Pancreas (tissue), 10 donors: Measurements from ENCODE around the gene TUBB4B. TPM values are rescaled to one million over a fixed set of nuclear protein-coding genes. Genes with fewer than 3 reads are reported as not detected.

Experiments used
- ATAC-seq, 4 donors: fragments of 200-7000 bp; cut with Tn5 transposase; one replicate each; pipeline versions ENCODE4 v1.8.0 to v1.9.1; 2020; ENCODE audit warnings: mild to moderate bottlenecking in 4 of 4, moderate library complexity in 4 of 4
- DNase-seq, 6 donors: peaks; one replicate each; pipeline ENCODE4 v3.0.0-alpha.2; 2020
- FAIRE-seq: peaks from 2 replicates; lab custom pipeline; 2012; peaks lifted over from hg19 to GRCh38; lab: Jason Lieb, UNC
- H3K27ac ChIP-seq, 4 donors: fragments of 200-600 bp; sonication (generic); 1 replicate in 3 of 4; 2 replicates in 1 of 4; pipeline versions ENCODE4 v1.5.0 to v1.8.0; 2020
- H3K27me3 ChIP-seq, 4 donors: fragments of 200-600 bp; one replicate each; pipeline ENCODE4 v1.8.0; 2021
- H3K36me3 ChIP-seq, 3 donors: fragments of 200-600 bp; sonication (generic) in 1 of 3; one replicate each; pipeline versions ENCODE4 v1.5.0 to v1.8.0; 2020 to 2021
- H3K4me1 ChIP-seq, 3 donors: fragments of 200-600 bp; one replicate each; pipeline ENCODE4 v1.8.0; 2021
- H3K4me3 ChIP-seq, 4 donors: fragments of 200-600 bp; sonication (generic) in 2 of 4; one replicate each; pipeline versions ENCODE4 v1.5.0 to v1.8.0; 2020 to 2021
- H3K9me3 ChIP-seq, 4 donors: fragments of 200-600 bp; one replicate each; pipeline ENCODE4 v1.8.0; 2021
- CTCF ChIP-seq, 4 donors: fragments of 200-600 bp; sonication (generic) in 3 of 4; IDR thresholded peaks; one replicate each; pipeline versions ENCODE4 v1.5.0 to v1.8.0; 2021; ENCODE audit warnings: antibody characterized with exemption in 4 of 4
- WGBS, 2 donors: extraction: QIAGEN DNeasy Blood & Tissue Kit; methylation state at CpG; one replicate each; pipeline ENCODE4 v1.1.7; 2013; 5-methylcytosine and 5-hydroxymethylcytosine counted together
- intact Hi-C, 3 donors: fragments of 100-400 bp; cut with DNase I; formaldehyde crosslinking; loops; one replicate each; pipeline versions ENCODE4 v1.11.1 to v1.14.2; 2022
- polyA plus RNA-seq, 2 donors: library from polyadenylated mRNA; stranded (reverse); fragments of 200-250 nt; gene quantifications; one replicate each; pipeline ENCODE4 v1.2.3, GENCODE V29; 2013
- total RNA-seq, 6 donors: library from RNA; stranded (reverse); fragmentation: NEBNext Ultra II Directional in 4 of 6; extraction: Animal tissue kit (Norgen Biotek cat#: 25700) in 4 of 6; gene quantifications; one replicate each; pipeline versions ENCODE4 v1.2.1 to v1.2.4, GENCODE V29; 2021 to 2023
- donor health status: healthy with polysubstance abuse.
- donor health status: DM: no; HTN: no; CAD: no; lungs with moderate emphysema.
- donor health status: DM: no; HTN: no; CAD: no.
- donor health status: control.
- donor health status: control.
- donor health status: Bipolar disorder and iron deficiency.
- donor health status: DM: yes; HTN: yes; CAD: no.
- donor health status: DM: no; HTN: no; CAD: no.
- donor health status: DM: no; HTN: no; CAD: no.
- donor health status: DM: yes; HTN: yes; CAD: no.

TUBB4B gene
- total and polyA plus RNA-seq, 8 donors = 40.9 to 143 (median 72.8) TPM

- WGBS, 2 donors = 93 to 95% methylated on average over 29 of the region's 29 CpGs
These were observed 24.5 kb downstream of the TUBB4B start for GRCh38 chr9:137265496-137266161.

GRCh38 chr9:137266162-137266527, 25.1 kb downstream of the TUBB4B start:
- Histone ChIP-seq H3K4me1 (peaks cover 15 to 16% (median 16%) of the 10 kb centered on the region in 3 donors), H3K4me3 (no peak overlapping the region), H3K36me3 (peaks cover 0 to 5% (median 0%) of the 10 kb centered on the region in 3 donors), H3K27ac (no peak overlapping the region), H3K27me3 (no peaks in the 10 kb centered on the region), H3K9me3 (no peaks in the 10 kb centered on the region)
- 85 to 90% methylated on average over 15 of the region's 15 CpGs for WGBS, 2 donors
- FAIRE-seq (no peak), ATAC-seq (no peak), DNase-seq (peak in 4 of 6 donors; percentile 23 to 84 (median 56))
- no peak for TF ChIP-seq CTCF (IDR thresholded peaks at IDR 0.05)
- intact Hi-C loops = no loop called here

More at GRCh38 chr9:137265496-137266161, 24.5 kb downstream of the TUBB4B start:
- Histone ChIP-seq H3K36me3 (peaks cover 0 to 5% (median 0%) of the 10 kb centered on the region in 3 donors), H3K9me3 (no peaks in the 10 kb centered on the region), H3K4me1 (peaks cover 15 to 16% (median 16%) of the 10 kb centered on the region in 3 donors), H3K27me3 (no peaks in the 10 kb centered on the region), H3K4me3 (no peak overlapping the region), H3K27ac (no peak overlapping the region)
- DNase-seq (peak in 2 of 6 donors; percentile 14 to 54), ATAC-seq (no peak), FAIRE-seq (no peak)
- no peak for TF ChIP-seq CTCF (IDR thresholded peaks at IDR 0.05)
- intact Hi-C loops = no loop called here

- DNase-seq (peak in 2 of 6 donors; percentile 42 to 54), FAIRE-seq (no peak), ATAC-seq (no peak)
- no peaks in the 10 kb centered on the region for H3K27me3 ChIP-seq
- 93 to 97% methylated on average over 25 to 34 of the region's 34 CpGs for WGBS, 2 donors
- TF ChIP-seq CTCF (IDR thresholded peaks at IDR 0.05) = no peak
- H3K27ac ChIP-seq = no peak overlapping the region
- intact Hi-C loops = no loop called here
- peaks cover 15 to 16% (median 16%) of the 10 kb centered on the region in 3 donors for H3K4me1 ChIP-seq
- H3K4me3 ChIP-seq = no peak overlapping the region
- H3K9me3 ChIP-seq = no peaks in the 10 kb centered on the region
- H3K36me3 ChIP-seq = peaks cover 0 to 5% (median 0%) of the 10 kb centered on the region in 3 donors
These were observed 25.7 kb downstream of the TUBB4B start for GRCh38 chr9:137266585-137267453.

DNA sequence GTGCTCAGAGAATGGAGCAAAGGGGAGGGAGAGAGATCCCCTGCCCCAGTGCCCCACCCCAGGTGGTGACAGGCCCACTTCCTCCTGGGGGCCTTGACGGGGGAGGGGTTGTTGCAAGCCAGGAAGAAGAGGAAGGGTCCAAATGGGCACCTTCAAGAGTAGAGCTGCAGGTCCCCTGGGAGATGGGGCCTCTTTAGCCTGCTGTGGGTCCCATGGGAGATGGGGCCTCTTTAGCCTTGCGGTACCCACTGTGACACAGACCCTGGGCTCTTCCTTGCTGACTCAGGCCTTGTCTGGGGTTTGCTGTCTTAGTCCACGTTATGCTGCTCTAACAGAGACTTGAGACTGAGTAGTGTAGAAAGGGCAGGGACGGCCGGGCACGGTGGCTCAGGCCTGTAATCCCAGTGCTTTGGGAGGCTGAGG, 26.9 kb downstream of the TUBB4B start:
- DNase-seq = no peak
- 92 to 98% methylated on average over 6 of the region's 6 CpGs for WGBS, 2 donors
- H3K27me3 ChIP-seq = no peaks in the 10 kb centered on the region
- intact Hi-C loops = no loop called here
- TF ChIP-seq CTCF (IDR thresholded peaks at IDR 0.05) = no peak
- H3K9me3 ChIP-seq = no peaks in the 10 kb centered on the region
- H3K27ac ChIP-seq = no peak overlapping the region
- FAIRE-seq = no peak
- H3K36me3 ChIP-seq = peaks cover 10 to 13% (median 10%) of the 10 kb centered on the region in 3 donors
- no peak for ATAC-seq
- H3K4me3 ChIP-seq = no peak overlapping the region
- H3K4me1 ChIP-seq = peaks cover 15 to 16% (median 16%) of the 10 kb centered on the region in 3 donors
